HEK293 (cell line): ENCODE data around the gene SLCO1B3.

Experiments used
- GLI4 ChIP-seq: fragments of 450-650 bp; formaldehyde crosslinking; IDR thresholded peaks from 2 replicates; pipeline ENCODE4 v1.5.1; 2016; ENCODE audit warnings: missing biosample characterization, missing genetic modification characterization
- WT1 ChIP-seq: fragments of 450-650 bp; formaldehyde crosslinking; IDR thresholded peaks from 2 replicates; pipeline ENCODE4 v1.5.1; 2016; ENCODE audit warnings: missing biosample characterization, missing genetic modification characterization
- ZNF701 ChIP-seq: fragments of 450-650 bp; formaldehyde crosslinking; IDR thresholded peaks from 2 replicates; pipeline ENCODE4 v1.5.1; 2016; ENCODE audit warnings: missing biosample characterization, missing genetic modification characterization
- ZNF768 ChIP-seq: fragments of 450-650 bp; formaldehyde crosslinking; IDR thresholded peaks from 2 replicates; pipeline ENCODE4 v1.5.1; 2018; ENCODE audit warnings: missing biosample characterization, mild to moderate bottlenecking, missing genetic modification characterization
- TF ChIP-seq, protein P1 (sequence below): fragments of 450-650 bp; formaldehyde crosslinking; IDR thresholded peaks from 2 replicates; pipeline ENCODE4 v1.5.1; 2016; ENCODE audit warnings: missing biosample characterization, missing genetic modification characterization
- TF ChIP-seq, protein P2 (sequence below): fragments of 450-650 bp; formaldehyde crosslinking; IDR thresholded peaks from 2 replicates; pipeline ENCODE4 v1.5.1; 2016; ENCODE audit warnings: missing biosample characterization, missing genetic modification characterization
- TF ChIP-seq, protein P3 (sequence below): fragments of 450-650 bp; formaldehyde crosslinking; IDR thresholded peaks from 2 replicates; pipeline ENCODE4 v1.5.1; 2017; ENCODE audit warnings: missing biosample characterization, mild to moderate bottlenecking, missing genetic modification characterization, moderate library complexity

DNA sequence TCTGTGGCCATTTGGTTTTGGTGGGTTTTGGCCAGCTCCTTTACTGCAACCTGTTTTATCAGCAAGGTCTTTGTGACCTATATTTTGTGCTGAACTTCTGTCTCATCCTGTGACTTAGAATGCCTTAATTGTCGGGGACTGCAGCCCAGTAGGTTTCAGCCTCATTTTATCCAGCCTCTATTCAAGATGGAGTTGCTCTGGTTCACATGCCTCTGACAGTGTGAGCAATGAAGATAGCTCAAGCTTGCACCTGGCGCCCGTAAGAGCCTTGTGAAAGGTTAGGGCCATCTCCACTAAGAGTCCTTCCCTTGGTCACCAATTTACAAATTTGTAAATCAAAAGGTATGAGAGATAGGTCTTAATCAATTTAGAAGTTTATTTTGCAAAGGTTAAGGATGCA lies 19.4 kb downstream of the SLCO1B3 start:
- TF ChIP-seq, protein P1, sequence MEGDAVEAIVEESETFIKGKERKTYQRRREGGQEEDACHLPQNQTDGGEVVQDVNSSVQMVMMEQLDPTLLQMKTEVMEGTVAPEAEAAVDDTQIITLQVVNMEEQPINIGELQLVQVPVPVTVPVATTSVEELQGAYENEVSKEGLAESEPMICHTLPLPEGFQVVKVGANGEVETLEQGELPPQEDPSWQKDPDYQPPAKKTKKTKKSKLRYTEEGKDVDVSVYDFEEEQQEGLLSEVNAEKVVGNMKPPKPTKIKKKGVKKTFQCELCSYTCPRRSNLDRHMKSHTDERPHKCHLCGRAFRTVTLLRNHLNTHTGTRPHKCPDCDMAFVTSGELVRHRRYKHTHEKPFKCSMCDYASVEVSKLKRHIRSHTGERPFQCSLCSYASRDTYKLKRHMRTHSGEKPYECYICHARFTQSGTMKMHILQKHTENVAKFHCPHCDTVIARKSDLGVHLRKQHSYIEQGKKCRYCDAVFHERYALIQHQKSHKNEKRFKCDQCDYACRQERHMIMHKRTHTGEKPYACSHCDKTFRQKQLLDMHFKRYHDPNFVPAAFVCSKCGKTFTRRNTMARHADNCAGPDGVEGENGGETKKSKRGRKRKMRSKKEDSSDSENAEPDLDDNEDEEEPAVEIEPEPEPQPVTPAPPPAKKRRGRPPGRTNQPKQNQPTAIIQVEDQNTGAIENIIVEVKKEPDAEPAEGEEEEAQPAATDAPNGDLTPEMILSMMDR (tag by site-specific recombination): no peak
- TF ChIP-seq GLI4 (tag by site-specific recombination) (no peak), WT1 (tag by site-specific recombination) (no peak), ZNF768 (tag by site-specific recombination) (no peak), ZNF701 (tag by site-specific recombination) (no peak)
- TF ChIP-seq, protein P2, sequence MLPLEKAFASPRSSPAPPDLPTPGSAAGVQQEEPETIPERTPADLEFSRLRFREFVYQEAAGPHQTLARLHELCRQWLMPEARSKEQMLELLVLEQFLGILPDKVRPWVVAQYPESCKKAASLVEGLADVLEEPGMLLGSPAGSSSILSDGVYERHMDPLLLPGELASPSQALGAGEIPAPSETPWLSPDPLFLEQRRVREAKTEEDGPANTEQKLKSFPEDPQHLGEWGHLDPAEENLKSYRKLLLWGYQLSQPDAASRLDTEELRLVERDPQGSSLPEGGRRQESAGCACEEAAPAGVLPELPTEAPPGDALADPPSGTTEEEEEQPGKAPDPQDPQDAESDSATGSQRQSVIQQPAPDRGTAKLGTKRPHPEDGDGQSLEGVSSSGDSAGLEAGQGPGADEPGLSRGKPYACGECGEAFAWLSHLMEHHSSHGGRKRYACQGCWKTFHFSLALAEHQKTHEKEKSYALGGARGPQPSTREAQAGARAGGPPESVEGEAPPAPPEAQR (tag by site-specific recombination): no peak
- TF ChIP-seq, protein P3, sequence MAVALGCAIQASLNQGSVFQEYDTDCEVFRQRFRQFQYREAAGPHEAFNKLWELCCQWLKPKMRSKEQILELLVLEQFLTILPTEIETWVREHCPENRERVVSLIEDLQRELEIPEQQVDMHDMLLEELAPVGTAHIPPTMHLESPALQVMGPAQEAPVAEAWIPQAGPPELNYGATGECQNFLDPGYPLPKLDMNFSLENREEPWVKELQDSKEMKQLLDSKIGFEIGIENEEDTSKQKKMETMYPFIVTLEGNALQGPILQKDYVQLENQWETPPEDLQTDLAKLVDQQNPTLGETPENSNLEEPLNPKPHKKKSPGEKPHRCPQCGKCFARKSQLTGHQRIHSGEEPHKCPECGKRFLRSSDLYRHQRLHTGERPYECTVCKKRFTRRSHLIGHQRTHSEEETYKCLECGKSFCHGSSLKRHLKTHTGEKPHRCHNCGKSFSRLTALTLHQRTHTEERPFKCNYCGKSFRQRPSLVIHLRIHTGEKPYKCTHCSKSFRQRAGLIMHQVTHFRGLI (tag by site-specific recombination): no peak
